NCI-H2227 (cell line): ENCODE results near the gene RAD51B.

Experiments used
- DNase-seq: peaks from one replicate; lab custom pipeline; 2025; ENCODE audit not compliant: unreplicated experiment; lab: John Stamatoyannopoulos, UW

Gene RAD51B

DNA sequence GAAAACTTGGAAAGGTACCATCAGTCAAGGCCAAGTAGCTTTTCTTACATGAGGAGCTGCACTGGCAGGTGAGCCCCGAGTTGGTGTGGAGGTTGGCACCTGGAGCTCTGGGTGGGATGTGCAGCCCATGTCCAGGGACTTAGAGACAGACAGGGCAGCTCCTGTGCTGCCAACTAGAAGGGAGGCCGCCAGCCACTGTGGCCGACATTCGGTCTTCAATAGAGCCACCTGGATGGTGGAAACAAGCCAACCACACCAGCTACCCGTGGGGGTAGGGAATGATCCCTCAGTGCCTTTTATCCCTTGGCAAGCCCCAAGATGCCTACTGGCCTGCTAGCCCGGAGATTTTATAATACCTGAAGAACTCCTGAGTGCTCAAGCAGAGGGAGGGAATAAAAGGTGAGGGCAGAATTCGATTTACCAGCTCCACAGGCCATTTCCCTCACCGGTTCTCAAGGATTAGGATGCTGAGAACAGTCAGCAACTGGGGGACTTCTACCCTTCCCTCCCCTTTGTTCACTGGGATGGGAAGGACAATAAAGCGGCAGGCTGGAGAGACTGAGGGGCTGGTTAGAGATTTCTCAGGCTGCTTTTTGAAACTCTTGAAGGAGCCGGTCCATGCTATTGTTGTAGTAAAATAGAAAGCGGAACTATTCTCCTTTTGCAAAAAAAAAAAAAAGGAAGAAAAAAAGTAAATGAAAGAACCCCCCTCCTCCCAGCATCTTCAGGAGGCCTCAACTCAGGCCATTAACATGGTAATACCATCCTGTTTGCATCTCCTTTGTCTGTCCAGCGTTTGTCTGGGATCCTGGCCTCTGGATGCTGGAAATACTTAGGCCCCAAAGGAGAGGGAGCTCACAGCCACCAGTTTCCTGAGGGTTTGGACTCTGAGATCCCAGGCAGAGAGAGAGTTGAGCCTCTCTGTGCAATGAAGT lies 651.7 kb downstream of the RAD51B start:
- DNase-seq, result no peak

DNA sequence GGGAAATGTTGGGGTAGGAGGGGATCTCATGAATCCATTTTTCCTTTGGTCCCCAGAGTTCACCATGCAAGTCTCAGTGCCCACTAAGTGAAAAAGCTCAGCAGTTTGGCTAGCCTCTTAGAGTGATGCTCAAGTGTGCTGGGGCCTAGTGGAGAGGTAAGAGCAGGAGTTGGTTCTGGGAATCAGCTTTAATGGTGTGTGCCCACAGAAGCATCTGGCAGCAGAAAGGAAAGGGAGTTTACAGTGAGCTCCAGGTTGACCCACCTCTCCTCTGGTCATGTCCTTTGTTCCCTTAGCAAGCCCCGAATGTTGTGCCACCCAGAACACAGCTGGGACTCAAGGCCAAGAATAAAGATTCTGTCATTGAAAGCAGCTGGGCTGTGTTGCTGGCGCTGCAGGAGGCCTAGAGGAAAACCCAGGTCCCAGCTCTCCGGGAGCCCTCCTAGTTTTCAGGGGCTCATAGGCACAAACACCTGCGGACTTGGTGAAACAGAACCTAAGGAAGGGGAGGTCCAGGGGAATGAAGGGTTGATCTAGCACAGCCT lies 652.5 kb downstream of the RAD51B start:
- no peak for DNase-seq

DNA sequence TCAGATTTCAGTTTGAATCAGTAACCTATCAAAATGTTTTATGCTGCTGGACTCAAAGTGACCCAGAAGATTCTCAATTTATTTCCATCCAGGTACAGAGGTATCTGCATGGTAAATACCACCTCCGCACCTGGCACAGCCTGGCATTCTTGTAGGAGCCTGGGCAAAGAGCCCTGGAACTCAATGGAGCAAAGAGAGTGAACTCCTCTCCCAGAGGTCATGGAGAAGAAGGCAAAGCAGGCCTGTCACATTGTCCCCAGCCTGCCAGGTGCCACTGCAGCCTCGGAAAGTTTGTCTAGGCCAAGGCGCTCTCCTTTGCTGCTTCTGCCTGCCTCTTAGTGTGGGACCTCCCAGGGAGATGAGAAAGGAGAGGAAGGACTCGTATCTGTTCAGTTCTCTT lies 653.5 kb downstream of the RAD51B start:
- no peak for DNase-seq

DNA sequence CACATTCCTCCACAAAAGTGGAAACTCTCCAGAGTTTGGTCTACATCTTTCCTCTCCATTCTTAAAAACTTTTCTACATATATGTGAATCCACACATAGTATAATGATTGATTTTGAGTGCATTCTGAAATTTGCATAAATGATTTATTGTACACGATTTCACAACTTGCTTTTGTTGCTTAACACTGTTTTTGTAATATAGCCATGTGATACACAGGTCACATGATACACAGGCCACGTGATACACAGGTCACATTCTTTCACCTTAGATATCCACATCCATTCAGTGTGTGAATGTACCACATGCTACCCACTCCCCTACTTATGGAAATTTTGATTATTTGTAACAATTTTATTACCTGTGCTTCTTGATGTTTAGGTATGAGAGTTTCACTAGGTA lies 654.2 kb downstream of the RAD51B start:
- DNase-seq, result no peak

DNA sequence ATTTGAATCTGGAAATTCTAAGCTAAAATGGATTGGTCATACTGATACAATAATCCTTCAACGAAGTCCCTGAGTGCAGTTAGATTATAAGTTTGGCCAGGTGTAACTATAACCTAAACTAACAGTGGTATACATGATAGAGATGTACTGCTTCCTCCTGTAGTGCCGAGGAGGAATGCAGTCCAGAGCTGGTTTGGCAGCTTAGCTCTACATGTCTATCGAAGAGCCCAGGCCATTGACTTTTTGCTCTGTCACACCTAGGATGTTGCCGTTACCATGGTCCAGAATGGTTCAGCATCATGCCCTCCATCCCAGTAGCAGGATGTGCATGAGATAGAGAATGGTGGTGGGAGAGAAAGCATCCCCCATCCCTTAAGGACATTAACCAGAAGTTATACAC lies 655.2 kb downstream of the RAD51B start:
- no peak for DNase-seq

- DNase-seq, result no peak
These were observed 656.2 kb downstream of the RAD51B start for GRCh38 chr14:68475802-68476201.

DNA sequence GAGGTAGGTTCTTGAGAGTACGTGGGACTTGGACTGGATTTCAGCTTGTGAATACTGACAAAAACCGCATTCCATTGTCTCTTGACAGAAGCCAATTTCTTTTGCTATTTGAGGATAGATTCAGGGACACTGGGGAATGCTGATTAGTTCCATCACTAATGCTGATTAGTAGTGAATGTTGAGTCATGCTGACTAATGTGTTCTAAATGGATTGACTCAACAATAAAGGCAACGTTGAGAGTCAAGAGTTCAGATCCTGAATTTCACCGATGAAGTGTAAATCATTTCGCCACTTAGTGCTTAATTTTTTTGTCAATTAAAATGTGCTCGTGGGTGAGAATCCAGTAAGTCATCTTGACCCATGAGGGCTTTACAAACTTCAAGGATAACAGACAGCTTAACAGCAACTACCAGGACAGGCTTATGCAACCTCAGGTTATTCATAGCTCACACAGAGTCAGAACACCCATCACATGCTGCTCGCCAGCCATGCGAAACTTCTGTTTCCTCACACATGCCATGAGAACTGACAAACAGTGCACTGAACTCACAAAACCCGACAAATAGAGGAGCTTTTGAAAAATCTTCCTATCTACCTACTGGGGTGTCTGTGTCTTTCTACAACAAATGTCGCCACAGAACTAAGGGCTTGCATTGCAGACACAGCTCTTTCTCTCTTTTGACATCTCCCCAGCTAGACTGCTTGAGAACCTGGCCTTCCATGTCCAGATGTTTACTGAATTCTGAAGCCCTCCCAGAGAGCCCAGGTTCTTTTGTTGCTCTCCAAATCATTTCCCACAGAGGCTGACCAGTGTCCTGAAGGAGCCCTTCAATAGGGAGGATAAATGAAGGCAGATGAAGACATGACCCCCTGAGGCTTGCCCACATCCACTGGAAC lies 656.9 kb downstream of the RAD51B start:
- DNase-seq, result no peak

DNA sequence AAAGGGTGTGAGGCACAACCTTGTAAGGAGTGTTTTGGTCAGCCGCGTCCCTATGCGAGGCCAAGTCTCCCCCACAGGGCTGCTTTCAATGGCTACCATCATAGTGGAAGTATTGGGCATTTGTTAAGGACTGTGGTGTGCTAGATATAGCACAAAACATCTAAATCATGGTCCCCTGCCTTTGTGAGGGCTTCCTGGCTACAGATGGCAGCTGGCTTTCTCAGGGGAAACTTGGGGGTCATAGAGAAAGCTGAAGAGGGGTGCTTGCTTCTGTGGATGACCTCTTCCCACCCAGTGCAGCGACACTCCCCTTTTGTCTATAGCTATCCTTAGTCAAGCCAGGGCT lies 657.5 kb downstream of the RAD51B start:
- no peak for DNase-seq

DNA sequence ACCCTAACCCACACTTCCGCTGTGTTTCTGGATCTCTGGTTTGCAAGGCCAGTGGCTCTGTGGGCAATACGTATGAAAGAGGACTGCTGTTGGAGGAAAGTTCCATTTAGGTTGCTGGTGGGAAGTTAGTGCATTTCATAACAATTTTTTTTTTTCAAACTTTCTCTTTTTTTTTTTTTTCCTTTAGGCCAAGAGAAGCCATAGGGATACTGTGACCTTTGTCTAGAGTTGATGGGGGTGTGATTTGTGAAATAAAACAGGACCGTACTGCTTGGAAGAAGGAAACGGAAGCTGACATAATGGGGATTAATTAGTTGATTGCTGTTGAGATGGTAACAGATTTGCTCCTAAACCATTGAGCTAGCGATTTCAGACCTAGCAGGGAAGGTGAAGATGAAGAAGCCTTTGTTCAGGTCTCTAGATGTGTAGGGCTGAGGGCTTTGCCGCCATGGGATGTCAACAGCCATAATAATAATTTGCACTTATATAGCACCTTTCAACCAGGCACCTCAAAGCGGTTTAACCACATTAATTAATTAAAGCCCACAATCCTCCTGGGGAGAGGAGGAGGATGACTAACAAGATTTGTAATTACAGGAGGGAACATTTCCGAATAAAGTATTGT lies 658.0 kb downstream of the RAD51B start:
- no peak for DNase-seq

GRCh38 chr14:68479247-68479646 lies 659.7 kb downstream of the RAD51B start:
- DNase-seq, result no peak

- DNase-seq, result no peak
These were observed 662.4 kb downstream of the RAD51B start for GRCh38 chr14:68482018-68482417.

DNA sequence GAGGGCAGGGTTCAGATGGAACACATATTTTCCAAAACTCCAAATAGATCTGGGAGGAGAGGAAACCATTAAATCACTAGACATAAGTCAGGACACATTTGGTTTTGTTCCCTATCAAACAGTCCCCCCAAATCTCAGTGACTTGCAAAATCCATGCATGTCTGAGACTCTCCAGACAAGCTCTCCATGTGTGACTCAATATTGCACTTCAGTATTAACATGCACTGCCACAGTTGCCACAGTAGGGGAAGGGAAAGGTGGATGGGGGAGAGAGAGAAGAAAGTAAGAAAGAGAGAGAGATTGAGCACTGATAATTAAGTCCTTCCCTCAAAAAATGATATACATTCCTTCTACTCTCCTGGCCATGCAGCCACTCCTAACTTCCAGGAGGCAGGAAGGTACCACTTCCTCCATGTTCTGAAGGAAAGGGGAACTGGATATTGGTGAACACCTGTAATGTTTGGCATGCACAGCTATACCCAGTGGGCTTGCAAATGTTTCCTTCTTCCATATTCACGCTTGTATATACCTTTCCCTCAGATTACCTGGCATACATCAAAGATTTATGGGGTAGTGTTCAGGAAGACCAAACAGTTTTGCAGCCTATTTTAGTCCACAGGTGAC lies 663.3 kb downstream of the RAD51B start:
- DNase-seq, result no peak

DNA sequence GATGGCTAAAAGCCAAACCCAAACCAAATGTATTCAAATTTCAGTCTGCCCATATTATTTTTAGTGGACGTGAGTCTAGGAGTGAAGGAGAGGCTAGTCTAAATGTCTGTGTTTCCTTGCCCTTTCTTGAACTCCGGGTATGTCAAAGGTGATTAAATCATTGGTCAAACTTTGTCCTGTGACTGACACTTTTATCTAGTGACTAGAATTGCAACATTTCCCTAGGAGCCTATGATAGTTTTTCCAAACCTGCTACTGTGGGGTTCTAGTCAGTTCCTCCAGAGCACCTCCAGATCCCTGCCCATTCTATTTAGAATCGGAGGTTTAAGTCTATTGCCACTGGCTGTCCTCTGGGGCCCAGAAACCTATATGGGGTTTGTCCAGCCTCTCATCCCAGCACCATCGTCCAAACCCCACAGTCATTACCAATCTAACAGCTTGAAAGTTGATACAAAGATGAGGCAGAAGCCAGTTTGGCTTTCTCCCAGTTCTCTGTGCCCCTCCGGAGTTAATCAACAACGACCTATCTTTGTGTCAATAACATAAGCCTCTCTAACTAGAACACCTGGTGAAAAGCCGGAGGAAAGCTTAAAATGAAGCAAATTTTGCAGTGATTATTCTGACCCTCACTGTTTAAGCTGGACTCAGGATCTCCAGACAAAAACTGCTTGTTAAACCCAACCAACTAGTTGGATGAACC lies 666.6 kb downstream of the RAD51B start:
- DNase-seq, result no peak

- no peak for DNase-seq
These were observed 667.2 kb downstream of the RAD51B start for GRCh38 chr14:68486809-68487208.

DNA sequence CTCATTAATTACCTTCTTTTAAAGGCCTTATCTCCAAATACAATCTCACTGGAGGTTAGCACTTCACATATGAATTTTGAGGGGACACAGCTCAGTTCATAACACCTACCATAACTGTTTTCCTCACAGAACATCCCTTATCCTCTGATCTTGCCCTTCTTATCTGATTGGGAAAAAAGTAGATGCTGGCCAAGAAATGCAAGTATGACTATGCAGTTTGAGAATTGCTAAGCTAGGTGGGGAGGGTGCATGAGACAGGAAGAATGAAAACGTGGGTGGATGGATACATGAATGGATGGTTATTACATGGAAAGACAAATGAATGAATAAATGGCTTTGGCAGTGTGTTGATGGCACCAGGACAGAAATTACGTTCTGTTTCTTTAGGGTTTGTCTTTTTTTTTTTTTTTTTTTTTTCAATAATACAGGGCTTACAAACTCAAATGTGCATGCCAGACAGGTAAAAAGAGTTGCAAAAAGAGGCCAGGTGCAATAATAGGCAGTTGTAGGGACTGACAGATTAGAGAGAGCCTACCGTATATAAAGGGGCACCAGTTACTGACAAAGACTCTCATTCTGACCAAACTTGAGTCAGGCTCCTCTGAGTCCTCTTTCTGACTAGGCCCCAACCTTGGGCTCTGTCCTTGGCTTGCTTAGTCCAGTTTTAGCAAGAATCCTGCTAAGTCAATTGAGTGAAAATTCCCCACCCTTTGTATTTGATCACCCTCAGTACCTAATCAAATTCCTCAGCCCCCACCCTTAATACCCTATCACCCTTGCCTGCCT lies 668.4 kb downstream of the RAD51B start:
- DNase-seq, result no peak

- no peak for DNase-seq
These were observed 672.2 kb downstream of the RAD51B start for GRCh38 chr14:68491793-68492192.

DNA sequence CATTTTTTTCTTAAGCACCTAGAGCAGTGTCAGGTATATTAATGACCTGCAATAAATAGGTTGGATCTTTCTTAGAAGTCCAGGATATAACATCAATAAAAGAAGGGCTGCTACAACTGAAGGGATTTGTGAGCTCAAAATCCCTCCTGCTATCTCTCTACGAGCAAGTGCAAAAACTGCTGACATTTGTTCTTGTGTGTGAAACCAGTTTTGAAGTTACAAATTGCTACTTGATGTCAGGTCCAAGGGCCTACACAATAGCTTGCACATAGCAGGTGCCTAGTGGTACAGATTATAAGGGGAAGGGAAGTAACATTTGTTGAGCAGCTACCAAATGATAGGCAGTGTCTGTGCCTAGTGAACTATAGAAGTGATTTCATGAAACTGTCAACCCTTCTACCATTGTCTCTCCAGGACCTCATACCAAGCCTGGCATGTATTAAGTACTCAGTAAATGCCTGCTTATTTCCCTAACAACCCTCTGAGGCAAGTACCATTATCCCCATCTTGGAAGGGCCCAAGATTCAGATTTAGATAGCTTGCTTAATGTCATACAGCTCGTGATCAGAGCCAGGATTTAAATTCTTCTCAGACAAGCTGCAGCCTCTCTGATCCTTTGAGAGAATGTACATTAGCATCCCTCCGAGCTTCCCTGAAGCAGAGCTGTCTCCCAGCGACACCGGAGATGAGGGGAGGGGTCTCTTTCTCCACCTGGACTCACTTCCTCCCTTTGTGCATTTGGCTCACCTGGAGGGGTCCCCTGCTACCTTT lies 673.0 kb downstream of the RAD51B start:
- no peak for DNase-seq

DNA sequence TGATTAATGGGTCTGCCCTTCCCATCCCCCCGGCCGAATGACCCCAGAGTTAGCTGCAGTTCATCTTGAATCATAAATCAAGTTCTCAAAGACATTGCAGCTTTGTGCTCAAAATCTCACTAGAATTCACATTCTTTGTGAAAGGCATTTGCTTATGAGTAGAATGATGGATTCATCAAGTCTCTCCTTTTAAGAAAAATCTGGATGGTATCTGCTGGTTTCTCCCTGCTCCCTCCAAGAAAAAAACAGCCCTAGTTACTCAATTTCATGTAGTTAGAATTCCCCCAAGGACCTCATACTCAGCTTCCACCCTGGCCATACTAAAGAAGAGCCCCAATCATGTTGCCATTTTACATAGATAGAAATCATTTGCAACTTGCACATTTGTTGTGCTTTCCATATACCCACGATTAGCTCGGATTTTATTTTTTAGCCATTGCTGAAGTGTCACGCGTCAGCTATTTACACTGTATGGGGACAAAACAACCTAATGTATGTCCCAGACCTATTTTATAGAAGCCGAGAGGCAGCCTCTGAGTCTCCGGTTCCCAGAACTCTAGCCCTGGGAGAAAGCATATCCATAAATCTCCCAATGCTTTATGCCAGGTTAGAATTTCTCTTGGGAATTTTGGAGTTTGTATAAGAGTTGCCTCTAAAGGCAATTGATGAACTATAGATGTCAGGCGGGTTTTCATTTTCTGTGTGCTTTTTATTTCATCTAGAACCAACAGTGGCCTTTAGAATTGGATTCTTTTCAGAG lies 673.8 kb downstream of the RAD51B start:
- DNase-seq, result no peak
